ENCODE measurements around the gene SRSF2. TPM values are rescaled to one million over a fixed set of nuclear protein-coding genes. Genes with fewer than 3 reads are reported as not detected.

SRSF2 gene
- total RNA-seq, 1 donor from 2014 or later: 143 TPM

Other genes with a start within 250 kb of the SRSF2 start
- gene RHBDF2, start 235.9 kb downstream of the SRSF2 start, total RNA-seq: 8.1 and 22.6 TPM in 2 replicates
- 0.60 and 2.0 TPM in 2 replicates for gene CYGB, start 199.6 kb downstream of the SRSF2 start, total RNA-seq
- gene PRCD, start 197.3 kb downstream of the SRSF2 start, total RNA-seq: 0.20 and 0.22 TPM in 2 replicates
- gene ST6GALNAC2, start 151.5 kb downstream of the SRSF2 start, total RNA-seq: not detected in 2 replicates
- gene ST6GALNAC1, start 93.6 kb downstream of the SRSF2 start, total RNA-seq: not detected in 2 replicates
- gene MXRA7, start 26.4 kb downstream of the SRSF2 start, total RNA-seq: 112 and 221 TPM in 2 replicates
- gene JMJD6, start 10.7 kb downstream of the SRSF2 start, total RNA-seq: 10.5 and 15.1 TPM in 2 replicates
- gene METTL23, start 10.5 kb downstream of the SRSF2 start, total RNA-seq: 20.0 and 22.8 TPM in 2 replicates
- gene MFSD11, start 788 bp upstream of the SRSF2 start, total RNA-seq: 21.1 and 31.9 TPM in 2 replicates
- 0.20 and 0.44 TPM in 2 replicates for gene MGAT5B, start 131.1 kb upstream of the SRSF2 start, total RNA-seq